HepG2 (cell line): ENCODE data around the gene FETUB. TPM values are rescaled to one million over a fixed set of nuclear protein-coding genes. Genes with fewer than 3 reads are reported as not detected.

ENCODE experiments used
- ATAD3A ChIP-seq: sonication (generic); formaldehyde crosslinking; IDR thresholded peaks from 2 replicates; pipeline ENCODE4 v1.4.0; 2020; ENCODE audit warnings: missing genetic modification reagents
- CBFB ChIP-seq: sonication (generic); formaldehyde crosslinking; IDR thresholded peaks from 2 replicates; pipeline ENCODE4 v1.4.0; 2020; ENCODE audit warnings: missing genetic modification reagents
- CENPT ChIP-seq: sonication (generic); formaldehyde crosslinking; IDR thresholded peaks from 2 replicates; pipeline ENCODE4 v1.8.0; 2022; ENCODE audit warnings: low read depth, mild to moderate bottlenecking, moderate library complexity, missing genetic modification reagents
- CHD2 ChIP-seq: IDR thresholded peaks from 2 replicates; pipeline ENCODE4 v1.6.1; 2011; ENCODE audit warnings: low read depth, low read length, improper control_type of control experiment
- FLYWCH1 ChIP-seq: sonication (generic); formaldehyde crosslinking; IDR thresholded peaks from 2 replicates; pipeline ENCODE4 v1.8.1; 2023; ENCODE audit warnings: mild to moderate bottlenecking, missing genetic modification reagents
- IKZF1 ChIP-seq: fragments of 450-650 bp; IDR thresholded peaks from 2 replicates; pipeline ENCODE4 v1.7.1; 2016
- NKX3-1 ChIP-seq: sonication (generic); formaldehyde crosslinking; IDR thresholded peaks from 2 replicates; pipeline ENCODE4 v1.5.0; 2020; ENCODE audit warnings: missing genetic modification reagents
- REL ChIP-seq: sonication (generic); formaldehyde crosslinking; conservative IDR thresholded peaks from 2 replicates; pipeline ENCODE4 v1.8.0; 2022; ENCODE audit warnings: mild to moderate bottlenecking, missing genetic modification reagents, moderate library complexity
- SKI ChIP-seq: fragments of 450-650 bp; IDR thresholded peaks from one replicate; pipeline ENCODE4 v1.6.1; 2018; ENCODE audit warnings: mild to moderate bottlenecking; ENCODE audit not compliant: partially characterized antibody
- SP1 ChIP-seq, 2 experiments: fragments of 450-650 bp in 1 of 2; sonication (generic) in 1 of 2; formaldehyde crosslinking in 1 of 2; IDR thresholded peaks; 2 replicates each; pipeline versions ENCODE4 v1.4.0 to v1.6.1; 2016 to 2020; ENCODE audit warnings: missing genetic modification reagents in 1 of 2
- ZNF224 ChIP-seq: sonication (generic); formaldehyde crosslinking; IDR thresholded peaks from 2 replicates; pipeline ENCODE4 v1.5.0; 2020; ENCODE audit warnings: mild to moderate bottlenecking, missing genetic modification reagents
- ZNF235 ChIP-seq: sonication (generic); formaldehyde crosslinking; IDR thresholded peaks from 2 replicates; pipeline ENCODE4 v1.8.1; 2023; ENCODE audit warnings: mild to moderate bottlenecking, missing genetic modification reagents, borderline replicate concordance
- ZNF34 ChIP-seq: sonication (generic); formaldehyde crosslinking; IDR thresholded peaks from 2 replicates; pipeline ENCODE4 v1.4.0; 2020; ENCODE audit warnings: mild to moderate bottlenecking, missing genetic modification reagents, borderline replicate concordance
- ZNF460 ChIP-seq: sonication (generic); formaldehyde crosslinking; IDR thresholded peaks from 2 replicates; pipeline ENCODE4 v1.5.1; 2020; ENCODE audit warnings: missing genetic modification reagents, mild to moderate bottlenecking, borderline replicate concordance
- ZNF562 ChIP-seq: sonication (generic); formaldehyde crosslinking; IDR thresholded peaks from 2 replicates; pipeline ENCODE4 v1.8.0; 2022; ENCODE audit warnings: missing genetic modification reagents, borderline replicate concordance
- ZNF747 ChIP-seq: sonication (generic); formaldehyde crosslinking; IDR thresholded peaks from 2 replicates; pipeline ENCODE4 v1.8.1; 2023; ENCODE audit warnings: missing genetic modification reagents, mild to moderate bottlenecking, borderline replicate concordance
- ZNF761 ChIP-seq: sonication (generic); formaldehyde crosslinking; conservative IDR thresholded peaks from 2 replicates; pipeline ENCODE4 v1.4.0; 2020; ENCODE audit warnings: mild to moderate bottlenecking, missing genetic modification reagents
- ZNF766 ChIP-seq: sonication (generic); formaldehyde crosslinking; IDR thresholded peaks from 2 replicates; pipeline ENCODE4 v1.5.0; 2020; ENCODE audit warnings: missing genetic modification reagents, borderline replicate concordance
- ZNF772 ChIP-seq: sonication (generic); formaldehyde crosslinking; IDR thresholded peaks from 2 replicates; pipeline ENCODE4 v1.5.0; 2020; ENCODE audit warnings: mild to moderate bottlenecking, missing genetic modification reagents
- polyA plus RNA-seq, 8 experiments: library from polyadenylated mRNA; depleted of rRNA in 3 of 8; stranded (reverse) in 7 of 8; unstranded in 1 of 8; fragments of >200 nt; fragmentation: Illumina TruSeq in 4 of 8; extraction: Trizol in 4 of 8; gene quantifications; 2 replicates each; pipeline versions ENCODE4 v1.2.1 to v1.2.3, GENCODE V29; 2011 to 2016; ENCODE audit warnings: low read depth in 4 of 8, missing spikeins in 1 of 8, mixed read lengths in 1 of 8; ENCODE audit not compliant: insufficient read depth in 1 of 8
- total RNA-seq, 5 experiments: library from RNA; depleted of rRNA; stranded (reverse); fragments of >200 nt; fragmentation: Illumina TruSeq; extraction: Trizol; gene quantifications; 2 replicates each; pipeline ENCODE4 v1.2.3, GENCODE V29; 2016; ENCODE audit warnings: low read depth in 1 of 5
- TF ChIP-seq, protein P1 (sequence below): IDR thresholded peaks from 2 replicates; pipeline ENCODE4 v1.6.1; 2016; ENCODE audit warnings: missing compliant biosample characterization, missing genetic modification reagents, borderline replicate concordance
- TF ChIP-seq, protein P2 (sequence below): IDR thresholded peaks from 2 replicates; pipeline ENCODE4 v1.6.1; 2016; ENCODE audit warnings: missing genetic modification reagents, missing compliant biosample characterization
- TF ChIP-seq, protein P3 (sequence below): sonication (generic); formaldehyde crosslinking; IDR thresholded peaks from 2 replicates; pipeline ENCODE4 v1.4.0; 2020; ENCODE audit warnings: missing genetic modification reagents, borderline replicate concordance
- TF ChIP-seq, protein P4 (sequence below): sonication (generic); formaldehyde crosslinking; IDR thresholded peaks from 2 replicates; pipeline ENCODE4 v1.8.0; 2022; ENCODE audit warnings: low read depth, missing genetic modification reagents

The FETUB gene
- total and polyA plus RNA-seq, 2 of the 13 experiments (the other 11 are each of a cell fraction or from before 2014, with no cell fraction given), result 2.1 to 4.4 TPM

DNA sequence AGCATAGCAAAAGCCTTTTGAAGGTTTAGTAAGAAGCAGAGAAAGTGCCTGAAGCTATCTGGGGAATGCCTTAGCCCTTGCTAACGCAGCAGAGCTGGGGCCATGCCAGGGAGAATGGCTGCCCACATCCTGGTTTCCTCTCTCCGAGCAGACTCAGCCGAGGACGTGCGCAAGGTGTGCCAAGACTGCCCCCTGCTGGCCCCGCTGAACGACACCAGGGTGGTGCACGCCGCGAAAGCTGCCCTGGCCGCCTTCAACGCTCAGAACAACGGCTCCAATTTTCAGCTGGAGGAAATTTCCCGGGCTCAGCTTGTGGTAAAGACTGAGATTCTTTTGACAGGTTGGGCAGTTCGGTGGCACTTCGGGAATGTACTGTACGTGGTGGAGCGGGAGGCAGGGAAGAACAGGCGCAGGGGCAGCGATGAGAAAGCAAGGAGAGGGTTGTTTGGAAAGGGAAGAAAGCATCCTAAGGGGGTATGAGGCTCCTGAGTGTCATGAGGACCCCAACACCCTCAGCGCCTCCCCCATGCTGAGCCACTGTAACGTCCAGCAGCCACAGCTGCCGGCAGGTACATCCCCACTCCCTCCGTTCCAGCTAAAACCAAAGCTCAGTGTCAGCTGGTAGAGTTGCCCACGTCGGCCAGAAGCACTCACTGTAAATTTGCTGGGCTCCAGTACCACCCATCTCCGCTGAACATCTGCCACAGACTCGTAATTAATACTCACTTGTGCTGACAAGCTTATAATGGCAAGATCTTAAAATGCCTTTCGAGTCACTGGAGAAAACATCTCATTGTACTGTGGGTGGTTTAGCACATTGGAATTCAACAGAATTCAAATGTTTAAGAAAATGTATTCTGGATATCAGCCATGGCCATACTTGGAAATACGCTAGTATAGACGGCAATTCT, 22.9 kb upstream of the FETUB start (continued):
- TF ChIP-seq, protein P1, sequence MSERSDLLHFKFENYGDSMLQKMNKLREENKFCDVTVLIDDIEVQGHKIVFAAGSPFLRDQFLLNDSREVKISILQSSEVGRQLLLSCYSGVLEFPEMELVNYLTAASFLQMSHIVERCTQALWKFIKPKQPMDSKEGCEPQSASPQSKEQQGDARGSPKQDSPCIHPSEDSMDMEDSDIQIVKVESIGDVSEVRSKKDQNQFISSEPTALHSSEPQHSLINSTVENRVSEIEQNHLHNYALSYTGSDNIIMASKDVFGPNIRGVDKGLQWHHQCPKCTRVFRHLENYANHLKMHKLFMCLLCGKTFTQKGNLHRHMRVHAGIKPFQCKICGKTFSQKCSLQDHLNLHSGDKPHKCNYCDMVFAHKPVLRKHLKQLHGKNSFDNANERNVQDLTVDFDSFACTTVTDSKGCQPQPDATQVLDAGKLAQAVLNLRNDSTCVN, result 0 out of 2 replicates have a peak, but pooled peaks have one; percentile 31
- no peak for TF ChIP-seq ZNF772 (CRISPR knock-in tag)
- no peak for TF ChIP-seq SP1 (IDR thresholded peaks at IDR 0.05)
- TF ChIP-seq SP1 (CRISPR knock-in tag; IDR thresholded peaks at IDR 0.05), result no peak
- no peak for TF ChIP-seq CENPT (CRISPR knock-in tag)
- TF ChIP-seq, protein P2, sequence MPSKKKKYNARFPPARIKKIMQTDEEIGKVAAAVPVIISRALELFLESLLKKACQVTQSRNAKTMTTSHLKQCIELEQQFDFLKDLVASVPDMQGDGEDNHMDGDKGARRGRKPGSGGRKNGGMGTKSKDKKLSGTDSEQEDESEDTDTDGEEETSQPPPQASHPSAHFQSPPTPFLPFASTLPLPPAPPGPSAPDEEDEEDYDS, result no peak
- no peak for TF ChIP-seq ZNF562 (CRISPR knock-in tag)
- TF ChIP-seq CHD2, result no peak
- TF ChIP-seq IKZF1, result no peak
- TF ChIP-seq FLYWCH1 (CRISPR knock-in tag), result no peak
- no peak for TF ChIP-seq NKX3-1
- TF ChIP-seq, protein P3, sequence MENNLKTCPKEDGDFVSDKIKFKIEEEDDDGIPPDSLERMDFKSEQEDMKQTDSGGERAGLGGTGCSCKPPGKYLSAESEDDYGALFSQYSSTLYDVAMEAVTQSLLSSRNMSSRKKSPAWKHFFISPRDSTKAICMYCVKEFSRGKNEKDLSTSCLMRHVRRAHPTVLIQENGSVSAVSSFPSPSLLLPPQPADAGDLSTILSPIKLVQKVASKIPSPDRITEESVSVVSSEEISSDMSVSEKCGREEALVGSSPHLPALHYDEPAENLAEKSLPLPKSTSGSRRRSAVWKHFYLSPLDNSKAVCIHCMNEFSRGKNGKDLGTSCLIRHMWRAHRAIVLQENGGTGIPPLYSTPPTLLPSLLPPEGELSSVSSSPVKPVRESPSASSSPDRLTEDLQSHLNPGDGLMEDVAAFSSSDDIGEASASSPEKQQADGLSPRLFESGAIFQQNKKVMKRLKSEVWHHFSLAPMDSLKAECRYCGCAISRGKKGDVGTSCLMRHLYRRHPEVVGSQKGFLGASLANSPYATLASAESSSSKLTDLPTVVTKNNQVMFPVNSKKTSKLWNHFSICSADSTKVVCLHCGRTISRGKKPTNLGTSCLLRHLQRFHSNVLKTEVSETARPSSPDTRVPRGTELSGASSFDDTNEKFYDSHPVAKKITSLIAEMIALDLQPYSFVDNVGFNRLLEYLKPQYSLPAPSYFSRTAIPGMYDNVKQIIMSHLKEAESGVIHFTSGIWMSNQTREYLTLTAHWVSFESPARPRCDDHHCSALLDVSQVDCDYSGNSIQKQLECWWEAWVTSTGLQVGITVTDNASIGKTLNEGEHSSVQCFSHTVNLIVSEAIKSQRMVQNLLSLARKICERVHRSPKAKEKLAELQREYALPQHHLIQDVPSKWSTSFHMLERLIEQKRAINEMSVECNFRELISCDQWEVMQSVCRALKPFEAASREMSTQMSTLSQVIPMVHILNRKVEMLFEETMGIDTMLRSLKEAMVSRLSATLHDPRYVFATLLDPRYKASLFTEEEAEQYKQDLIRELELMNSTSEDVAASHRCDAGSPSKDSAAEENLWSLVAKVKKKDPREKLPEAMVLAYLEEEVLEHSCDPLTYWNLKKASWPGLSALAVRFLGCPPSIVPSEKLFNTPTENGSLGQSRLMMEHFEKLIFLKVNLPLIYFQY (CRISPR knock-in tag), result peak; percentile 24; the same call in 1 of the 2 replicates
- no peak for TF ChIP-seq ZNF747
- TF ChIP-seq ZNF34 (CRISPR knock-in tag), result no peak
- TF ChIP-seq REL (CRISPR knock-in tag), result 0 out of 2 replicates have a peak, but pooled peaks have one; percentile 28
- TF ChIP-seq SKI, result no peak
- TF ChIP-seq ZNF766 (CRISPR knock-in tag), result no peak
- TF ChIP-seq ZNF761 (CRISPR knock-in tag), result 0 out of 2 replicates have a peak, but pooled peaks have one; percentile 29
- TF ChIP-seq, protein P4, sequence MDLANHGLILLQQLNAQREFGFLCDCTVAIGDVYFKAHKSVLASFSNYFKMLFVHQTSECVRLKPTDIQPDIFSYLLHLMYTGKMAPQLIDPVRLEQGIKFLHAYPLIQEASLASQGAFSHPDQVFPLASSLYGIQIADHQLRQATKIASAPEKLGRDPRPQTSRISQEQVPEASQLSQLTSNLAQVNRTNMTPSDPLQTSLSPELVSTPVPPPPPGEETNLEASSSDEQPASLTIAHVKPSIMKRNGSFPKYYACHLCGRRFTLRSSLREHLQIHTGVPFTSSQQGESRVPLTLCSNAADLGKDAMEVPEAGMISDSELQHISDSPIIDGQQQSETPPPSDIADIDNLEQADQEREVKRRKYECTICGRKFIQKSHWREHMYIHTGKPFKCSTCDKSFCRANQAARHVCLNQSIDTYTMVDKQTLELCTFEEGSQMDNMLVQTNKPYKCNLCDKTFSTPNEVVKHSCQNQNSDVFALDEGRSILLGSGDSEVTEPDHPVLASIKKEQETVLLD (CRISPR knock-in tag), result no peak
- no peak for TF ChIP-seq ZNF460 (CRISPR knock-in tag)
- TF ChIP-seq ZNF235, result no peak
- TF ChIP-seq ZNF224 (CRISPR knock-in tag), result no peak
- no peak for TF ChIP-seq CBFB (CRISPR knock-in tag)
- TF ChIP-seq ATAD3A (CRISPR knock-in tag), result no peak
